Fibroblast of villous mesenchyme (primary cell): ENCODE measurements around the gene ASB9. TPM values are rescaled to one million over a fixed set of nuclear protein-coding genes. Genes with fewer than 3 reads are reported as not detected.

ENCODE experiments used
- total RNA-seq: library from RNA; depleted of rRNA; stranded (reverse); fragments of >200 nt; gene quantifications from 2 replicates; pipeline ENCODE4 v1.2.3, GENCODE V29; 2012

The ASB9 gene
- total RNA-seq, 1 donor, result 2.6 TPM

Other genes with a start within 250 kb of the ASB9 start
- not detected in 2 replicates for gene ASB11, start 45.6 kb upstream of the ASB9 start, total RNA-seq
- 7.1 and 9.9 TPM in 2 replicates for gene PIGA, start 65.4 kb upstream of the ASB9 start, total RNA-seq
- under 0.01 TPM in 1 of 2 replicates, not detected in the other for gene VEGFD, start 114.3 kb upstream of the ASB9 start, total RNA-seq
- gene PIR, start 223.2 kb upstream of the ASB9 start, total RNA-seq, result 12.9 and 17.7 TPM in 2 replicates
- gene BMX, start 230.7 kb upstream of the ASB9 start, total RNA-seq, result under 0.01 TPM in 1 of 2 replicates, not detected in the other